HG03571 (cell line): ENCODE data around the gene LMO7.
A peak's percentile ranks its signal among the peaks of the same experiment; 100 is the strongest.

Source experiments
- ATAC-seq: cut with Tn5 transposase; IDR thresholded peaks from one replicate; pipeline ENCODE4 v1.9.1; 2021; ENCODE audit not compliant: unreplicated experiment

Gene LMO7

DNA sequence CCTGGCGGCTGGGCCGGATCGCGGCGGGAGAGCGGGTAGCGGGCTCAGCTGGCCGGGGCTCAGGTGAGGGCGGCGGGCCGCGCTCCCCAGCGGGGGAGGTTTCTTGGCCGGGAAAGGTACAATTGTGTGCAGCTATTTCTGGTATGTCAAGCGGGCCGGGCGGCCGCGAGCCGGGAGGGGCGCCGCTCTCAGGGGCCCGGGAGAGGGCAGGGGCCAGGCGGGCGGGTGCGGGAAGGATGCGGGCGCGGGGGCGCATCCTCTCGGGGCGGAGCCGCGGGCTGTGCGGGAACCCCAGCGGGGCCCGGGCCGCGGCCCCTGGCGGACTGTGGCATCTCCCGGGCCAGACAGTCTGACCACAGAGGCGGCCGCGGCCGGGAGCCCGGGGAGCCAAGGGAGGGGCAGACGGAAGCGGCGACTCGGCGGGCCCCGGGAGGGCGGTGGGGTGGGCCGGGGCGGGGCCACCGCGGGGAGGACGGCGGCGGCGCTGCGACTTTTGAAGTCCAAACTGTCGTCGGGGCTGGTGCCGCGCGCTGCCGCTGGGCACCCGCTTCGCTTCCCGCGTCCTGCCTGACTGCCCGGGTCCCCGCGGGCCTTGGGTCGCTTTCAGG lies at the start of gene LMO7:
TSS of gene LMO7 (plus strand) at position 503 of the 608 bp plus-strand sequence. CDS start 328 bp downstream, outside the sequence.
- peak; percentile 60 for ATAC-seq

DNA sequence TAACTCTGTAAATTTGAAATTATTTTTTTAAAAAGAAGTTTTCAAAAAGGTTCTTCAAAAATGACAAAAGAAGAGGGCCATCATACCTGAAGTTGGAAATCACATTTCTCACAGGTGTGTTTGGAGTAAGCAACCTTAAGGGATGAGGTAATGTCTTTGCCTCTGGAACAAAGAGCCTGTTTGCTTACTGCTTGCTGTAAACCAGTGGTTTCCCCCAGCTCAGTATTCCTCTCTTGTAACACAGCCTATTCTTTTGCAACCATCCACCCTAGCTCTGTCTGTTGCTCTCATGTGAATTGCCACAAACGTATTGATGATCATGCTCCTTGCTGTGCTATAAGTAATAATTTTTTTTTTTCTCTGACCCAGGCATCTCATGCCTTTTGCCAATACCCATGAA lies 48.5 kb upstream of the LMO7 start:
- no peak for ATAC-seq

DNA sequence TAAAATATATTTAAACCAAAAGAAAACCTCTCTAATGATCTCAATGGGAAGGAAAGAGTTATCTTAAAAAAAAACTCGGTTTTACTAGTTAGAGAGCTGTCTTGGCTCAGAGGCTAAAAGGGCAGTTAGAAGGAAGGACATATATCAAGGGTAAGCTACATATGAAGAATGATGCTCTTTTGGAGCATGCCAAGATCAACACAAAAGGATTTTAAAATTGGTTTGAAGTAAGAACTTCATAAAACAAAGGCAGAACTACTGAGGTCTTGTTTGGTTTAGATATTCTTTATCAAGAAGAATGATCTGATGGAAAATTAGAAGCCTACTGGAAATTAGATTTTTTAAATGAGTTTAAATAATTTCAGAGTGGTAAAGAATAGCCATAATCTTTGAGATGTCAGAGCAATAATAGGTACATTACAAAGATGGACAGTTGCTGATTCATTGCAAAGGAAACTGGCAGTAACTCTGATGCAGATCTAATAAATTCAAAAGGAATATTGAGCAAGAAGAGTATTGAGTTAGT lies 39.4 kb upstream of the LMO7 start:
- no peak for ATAC-seq

DNA sequence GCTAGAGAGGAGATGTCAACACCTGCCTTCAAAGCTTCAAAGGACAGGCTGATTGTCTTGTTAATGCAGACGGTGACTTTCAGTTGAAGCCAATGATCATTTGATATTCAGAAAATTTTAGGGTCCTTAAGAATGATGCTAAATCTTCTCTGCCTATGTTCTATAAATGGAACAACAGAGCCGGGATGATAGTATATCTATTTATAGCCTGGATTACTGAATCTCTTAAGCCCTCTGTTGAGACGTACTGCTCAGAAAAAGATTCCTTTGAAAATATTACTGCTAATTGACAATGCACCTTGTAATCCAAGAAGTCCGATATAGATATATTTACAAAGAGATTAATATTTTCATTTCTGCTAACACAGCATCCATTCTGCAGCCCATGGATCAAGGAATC lies 35.8 kb upstream of the LMO7 start:
- ATAC-seq, result no peak

DNA sequence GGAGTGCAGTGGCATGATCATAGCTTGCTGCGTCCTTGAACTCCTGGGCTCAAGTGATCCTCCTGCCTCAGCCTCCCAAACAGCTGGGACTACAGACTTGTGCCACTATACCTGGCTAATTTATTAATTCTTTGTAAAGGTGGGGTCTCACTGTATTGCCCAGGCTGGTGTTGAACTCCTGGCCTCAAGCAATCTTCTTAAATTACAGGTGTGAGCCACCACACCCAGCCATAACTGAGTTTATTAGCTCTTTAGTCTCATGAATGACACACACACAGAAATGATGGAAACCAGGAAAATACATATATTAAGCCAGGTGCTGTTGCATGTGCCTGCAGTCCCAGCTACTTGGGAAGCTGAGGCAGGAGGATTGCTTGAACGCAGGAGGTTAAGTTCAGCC lies 33.1 kb upstream of the LMO7 start:
- no peak for ATAC-seq

DNA sequence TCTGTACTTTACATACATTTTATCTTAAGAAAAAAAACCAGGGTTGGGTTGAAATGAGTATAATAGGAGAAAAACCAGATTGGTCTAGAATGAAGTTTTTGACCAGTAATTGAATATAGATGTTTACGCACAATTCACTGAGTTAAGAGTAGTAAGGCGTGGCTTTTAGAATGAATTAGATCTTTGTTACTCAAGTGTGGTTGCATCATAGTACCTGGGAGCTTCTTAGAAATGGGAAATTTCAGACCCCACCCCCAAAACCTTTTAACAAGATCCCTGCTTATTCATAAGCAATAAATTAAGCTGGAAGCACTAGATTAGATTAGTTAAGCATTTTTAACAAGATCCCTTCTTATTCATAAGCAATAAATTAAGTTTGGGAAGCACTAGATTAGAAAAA lies 28.7 kb upstream of the LMO7 start:
- ATAC-seq, result no peak

DNA sequence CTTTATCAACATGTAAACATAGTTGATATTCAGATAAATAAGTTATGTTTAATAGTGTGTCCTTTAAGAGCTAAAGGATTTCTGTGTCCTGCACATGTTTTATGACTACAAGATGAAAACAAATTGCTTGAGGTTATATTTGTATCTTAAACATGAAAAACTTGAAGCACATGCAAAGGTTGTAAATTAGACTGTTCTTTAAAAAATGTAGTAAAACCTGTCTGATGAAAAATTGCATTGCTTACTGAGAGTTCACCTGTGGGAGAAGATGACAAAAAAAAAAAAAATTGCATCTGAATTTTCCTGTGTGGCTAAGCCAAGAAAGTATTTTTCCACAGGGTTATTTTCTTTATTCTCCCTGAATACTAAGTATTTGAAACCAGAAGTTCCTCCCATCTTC lies 25.7 kb upstream of the LMO7 start:
- ATAC-seq, result no peak

DNA sequence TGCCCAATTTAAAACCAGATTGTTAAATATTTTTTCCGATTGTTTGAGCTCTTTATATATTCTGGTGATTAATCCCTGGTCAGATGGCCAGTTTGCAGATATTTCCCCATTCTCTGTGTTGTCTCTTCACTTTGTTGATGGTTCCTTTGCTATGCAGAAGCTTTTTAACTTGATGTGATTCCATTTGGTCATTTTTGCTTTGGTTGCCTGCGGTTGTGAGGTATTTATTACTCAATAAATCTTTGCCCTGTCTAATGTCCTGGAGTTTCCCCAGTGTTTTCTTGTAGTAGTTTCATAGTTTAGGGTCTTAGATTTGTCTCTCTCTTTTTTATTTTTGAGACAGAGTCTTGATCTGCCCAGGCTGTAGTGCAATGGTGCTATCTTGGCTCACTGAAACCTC lies 23.8 kb upstream of the LMO7 start:
- no peak for ATAC-seq

DNA sequence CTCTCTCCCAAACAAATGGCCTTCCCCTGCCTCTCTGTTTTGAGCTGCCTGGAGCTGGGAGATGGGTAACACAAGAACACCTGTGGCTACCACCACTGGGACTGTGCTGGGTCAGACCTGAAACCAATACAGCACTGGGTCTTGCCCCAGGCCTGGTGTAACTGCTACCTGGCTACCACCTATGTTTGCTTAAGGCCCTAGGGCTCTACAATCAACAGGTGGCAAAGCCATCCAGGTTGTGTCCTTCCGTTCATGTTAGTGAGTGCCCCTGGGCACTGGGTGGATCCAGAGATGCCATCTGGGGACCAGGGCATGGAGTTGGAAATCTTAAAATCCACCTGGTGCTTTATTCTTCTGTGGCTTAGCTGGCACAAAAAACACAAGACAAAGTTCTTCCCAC lies 18.9 kb upstream of the LMO7 start:
- ATAC-seq, result no peak

DNA sequence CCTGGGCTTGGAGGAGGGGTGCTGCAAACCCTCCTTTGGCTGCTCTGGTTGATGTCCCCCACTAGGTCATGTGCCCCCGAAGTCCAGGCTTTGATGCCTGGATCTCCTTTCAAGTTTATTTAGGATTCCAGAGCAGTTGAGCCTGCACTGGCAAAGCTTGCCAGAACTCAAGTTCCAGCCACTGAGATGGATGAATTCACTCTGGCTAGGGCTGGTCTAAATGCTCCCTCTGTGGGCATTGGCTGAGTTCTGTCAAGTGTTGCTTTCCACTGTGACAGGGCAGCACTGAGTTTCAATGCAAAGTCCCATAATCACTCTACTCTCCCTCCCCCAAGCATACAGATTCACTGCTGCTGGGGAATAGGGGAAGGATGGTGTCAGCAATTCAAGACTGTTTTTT lies 17.8 kb upstream of the LMO7 start:
- no peak for ATAC-seq

DNA sequence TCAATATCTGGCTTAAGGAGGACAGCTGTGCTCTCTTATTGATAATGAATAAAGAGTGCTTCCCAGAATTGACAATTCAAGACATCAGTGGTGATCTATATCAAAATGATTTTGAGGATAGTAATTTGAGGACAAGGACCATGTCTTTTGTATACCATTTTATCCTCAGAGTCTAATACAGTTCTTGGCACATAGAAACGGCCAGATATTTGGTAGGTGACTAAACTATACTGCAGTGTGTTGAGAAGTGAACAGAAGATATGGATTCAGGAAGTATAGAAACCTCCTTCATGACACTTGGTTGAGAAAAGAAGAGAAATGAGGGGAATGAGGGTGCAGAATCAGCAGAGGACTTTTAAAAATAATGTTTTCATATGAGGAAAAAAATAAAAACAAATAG lies 16.1 kb upstream of the LMO7 start:
- no peak for ATAC-seq

DNA sequence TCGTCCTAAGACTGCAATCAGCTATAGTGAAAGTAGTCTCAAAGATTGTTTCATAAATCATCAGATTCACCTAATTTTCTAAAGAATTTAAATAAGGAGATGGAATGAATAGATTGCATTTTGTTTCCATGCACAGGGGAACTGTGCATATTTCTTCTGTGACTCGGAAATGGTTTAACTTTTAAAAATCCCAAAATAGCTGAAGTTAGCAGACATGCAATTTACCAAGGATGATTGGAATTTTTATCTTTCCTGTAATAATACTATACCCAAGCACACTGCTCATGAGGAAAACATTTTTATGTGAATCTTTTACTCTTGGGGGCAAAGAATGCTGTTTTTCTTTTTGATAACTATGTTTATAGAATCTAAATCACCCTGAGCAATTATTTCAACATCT lies 15.0 kb upstream of the LMO7 start:
- no peak for ATAC-seq

DNA sequence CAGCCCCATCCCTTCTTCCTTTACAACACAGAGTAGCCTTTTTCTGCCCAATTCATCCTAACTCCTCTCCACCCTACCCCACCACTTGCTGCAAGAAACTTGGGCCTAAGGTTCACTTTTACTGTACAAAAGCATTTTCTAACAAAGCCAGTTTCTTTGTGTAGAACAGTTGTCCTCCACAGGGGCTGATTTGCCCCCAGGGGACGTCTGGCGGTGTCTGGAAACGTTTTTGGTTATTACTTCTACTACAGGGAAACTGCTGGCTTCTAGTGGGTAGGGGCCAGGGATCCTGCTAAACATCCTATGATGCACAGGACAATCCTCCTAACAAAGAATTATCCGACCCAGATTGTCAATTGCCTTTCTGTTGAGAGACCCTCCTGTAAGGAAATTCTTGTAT lies 7.3 kb upstream of the LMO7 start:
- ATAC-seq, result no peak

DNA sequence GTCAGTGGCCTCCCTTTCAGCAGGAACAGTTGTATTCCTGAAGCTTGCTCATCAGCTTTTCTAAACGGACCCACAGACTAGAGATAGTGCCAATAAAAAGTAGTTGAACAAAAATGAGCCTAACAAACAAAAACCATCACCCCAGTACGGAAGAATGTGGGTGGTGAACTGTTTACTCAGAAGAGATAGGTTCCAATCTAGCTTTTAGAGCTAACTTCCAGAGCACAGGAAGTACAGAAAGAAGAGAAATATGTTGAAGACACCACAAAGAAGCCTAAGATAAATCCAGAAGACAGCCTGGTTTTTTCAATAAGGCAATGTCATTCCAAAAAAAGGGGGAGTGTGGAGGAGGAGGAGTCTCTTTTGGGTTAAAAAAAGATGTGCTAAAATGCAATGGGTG lies 2.8 kb upstream of the LMO7 start:
- ATAC-seq, result no peak

DNA sequence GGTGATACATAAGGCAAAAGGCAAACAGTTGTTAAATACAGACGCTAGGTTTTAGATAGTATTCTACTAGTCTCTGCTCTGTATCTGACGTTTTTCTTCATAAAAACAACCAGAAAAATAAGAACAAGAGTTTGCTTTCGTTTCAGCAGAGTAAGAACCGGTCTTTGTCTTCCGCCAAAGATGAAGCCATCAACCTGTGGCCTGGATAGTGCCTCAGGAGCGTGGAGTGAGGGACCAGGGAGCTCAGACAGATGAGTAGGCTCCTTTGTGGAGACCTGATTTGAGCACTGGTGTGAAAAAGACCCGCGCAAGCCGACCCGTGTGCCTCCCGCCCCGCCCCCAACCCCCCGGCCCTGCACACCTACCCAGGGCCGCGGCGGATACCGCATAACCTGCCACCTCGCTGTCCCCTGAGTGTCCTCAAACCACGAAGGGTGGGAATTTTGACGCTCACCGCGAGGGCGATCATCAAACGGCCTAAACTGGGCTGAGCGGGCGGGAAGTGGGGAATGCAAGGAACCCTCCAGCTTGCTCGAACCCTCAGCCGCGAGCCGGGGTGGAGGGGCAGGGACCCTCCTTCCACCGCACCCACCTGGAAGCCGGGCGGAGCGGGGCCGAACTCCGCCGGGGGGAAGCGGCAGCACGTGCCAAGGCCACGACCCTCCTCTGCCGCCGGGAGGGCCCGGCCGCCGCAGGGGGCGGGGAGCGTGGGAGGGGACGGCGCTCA lies 866 bp upstream of the LMO7 start:
- no peak for ATAC-seq

DNA sequence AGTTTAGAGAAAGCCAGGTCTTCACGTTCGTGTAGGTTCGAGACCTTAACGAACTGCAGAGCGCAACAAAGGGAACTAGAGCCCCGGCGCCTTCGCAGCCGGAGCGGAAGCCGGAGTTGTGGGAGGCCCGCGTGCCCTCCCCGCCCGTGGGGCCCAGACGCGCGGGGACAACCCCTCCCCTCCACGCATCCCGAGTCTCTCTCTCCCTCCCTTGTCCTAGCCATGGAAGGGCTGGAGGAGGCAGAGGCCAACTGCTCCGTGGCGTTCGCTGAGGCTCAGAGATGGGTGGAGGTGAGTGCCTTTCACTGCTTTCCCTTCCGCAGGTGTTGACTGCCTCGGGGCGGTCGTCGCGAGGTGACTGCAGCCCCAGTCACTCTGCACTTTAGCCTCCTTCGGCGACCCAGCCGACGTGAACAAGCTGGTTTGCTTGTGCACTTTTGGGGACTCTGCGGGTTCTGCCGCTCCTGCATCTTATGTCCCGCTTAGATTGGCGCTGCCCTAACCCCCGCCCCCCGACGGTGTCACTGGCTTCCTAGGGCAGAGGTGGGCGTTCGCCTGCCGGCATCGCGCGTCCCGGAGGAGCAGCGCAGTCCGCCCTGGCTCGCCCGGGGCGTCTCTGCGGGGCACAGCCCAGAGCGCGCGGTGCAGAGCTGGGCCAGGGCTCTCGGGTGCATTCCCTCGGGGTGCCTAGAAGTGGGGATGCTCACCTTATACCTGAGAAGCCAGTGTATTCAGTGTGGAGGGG lies 478 bp downstream of the LMO7 start:
- ATAC-seq, result peak; percentile 40

DNA sequence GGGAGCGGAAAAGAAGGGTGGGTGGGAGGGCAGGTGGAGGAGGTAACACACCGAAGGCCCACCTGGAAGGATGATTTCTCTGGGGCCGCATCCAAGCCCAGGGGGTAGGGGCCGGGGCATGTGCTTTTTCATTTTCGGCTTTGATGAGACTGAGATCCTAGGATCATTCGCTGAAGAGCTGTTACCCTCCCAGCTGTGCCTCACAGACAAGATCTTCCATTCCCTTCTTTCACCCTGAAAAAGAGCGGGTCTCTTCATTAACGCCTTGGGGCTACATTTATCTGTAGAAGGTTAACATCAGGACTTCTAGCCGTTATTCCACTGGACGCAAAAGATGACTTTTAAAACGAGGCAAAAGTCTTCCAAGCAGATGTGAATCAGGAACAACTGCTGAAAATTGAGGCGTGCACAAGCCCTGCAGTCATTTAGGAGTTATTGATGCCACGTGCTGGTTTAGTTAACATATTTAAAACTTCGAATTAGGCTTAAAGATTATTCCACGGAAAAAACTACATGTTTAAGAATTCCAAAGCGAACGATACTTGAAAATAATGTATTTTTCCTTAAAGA lies 1.1 kb downstream of the LMO7 start:
- ATAC-seq, result no peak

DNA sequence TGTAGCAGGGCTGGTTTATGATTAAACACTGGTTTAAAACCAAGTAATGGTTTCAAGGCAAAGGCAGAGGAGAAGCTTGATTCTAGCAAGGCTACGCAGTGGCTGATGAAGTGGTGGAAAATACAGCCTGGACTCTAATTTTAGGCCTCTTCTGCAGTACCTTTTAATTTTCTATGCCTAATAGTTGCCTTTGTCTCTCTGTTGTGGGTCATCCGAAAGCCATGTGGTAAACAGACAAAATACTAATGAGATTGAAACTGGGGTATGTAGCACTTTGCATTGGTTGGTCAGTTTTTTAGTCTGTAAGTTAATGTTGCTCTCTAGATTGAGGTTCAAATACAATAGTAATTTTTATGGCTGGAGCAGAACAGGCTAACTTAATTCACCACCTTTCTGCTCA lies 3.3 kb downstream of the LMO7 start:
- ATAC-seq, result no peak

DNA sequence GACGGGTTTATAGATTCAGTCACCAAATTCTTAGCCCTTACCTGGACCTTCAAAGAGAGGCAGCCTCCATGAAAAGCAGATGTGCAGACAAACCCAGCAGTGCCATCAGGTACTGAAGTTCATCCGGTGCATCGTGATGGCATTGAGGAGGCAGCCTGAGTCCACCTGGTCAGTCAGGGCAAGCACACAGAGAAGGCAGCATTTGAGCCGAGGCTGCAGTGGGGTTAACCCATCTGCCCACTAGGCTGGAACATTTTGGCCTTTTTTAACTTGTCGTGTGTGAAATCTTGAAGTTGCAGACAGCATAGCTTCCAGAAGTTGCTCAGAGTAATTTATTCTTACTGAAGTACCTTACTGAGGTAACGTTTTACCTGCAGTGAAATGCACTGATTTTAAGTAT lies 4.9 kb downstream of the LMO7 start:
- ATAC-seq, result no peak

DNA sequence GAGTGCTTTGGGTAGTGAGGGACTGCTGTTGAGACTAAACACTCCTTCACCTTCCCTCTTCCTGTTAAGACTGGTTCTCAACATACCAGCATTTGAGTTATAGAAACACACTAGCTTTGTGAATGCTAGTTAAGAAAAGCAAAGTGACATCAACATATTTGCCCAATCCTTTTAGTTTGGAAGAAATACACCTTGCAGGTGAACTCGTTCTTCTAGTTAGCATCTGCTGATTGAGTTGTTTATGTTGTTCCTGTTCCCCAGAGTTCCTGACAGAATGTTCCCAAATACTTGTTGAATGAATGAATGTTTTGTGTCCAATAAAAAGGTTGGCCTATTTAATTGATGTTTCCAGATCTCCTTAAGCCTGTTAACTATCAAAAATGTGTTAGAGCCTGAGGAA lies 7.1 kb downstream of the LMO7 start:
- no peak for ATAC-seq

DNA sequence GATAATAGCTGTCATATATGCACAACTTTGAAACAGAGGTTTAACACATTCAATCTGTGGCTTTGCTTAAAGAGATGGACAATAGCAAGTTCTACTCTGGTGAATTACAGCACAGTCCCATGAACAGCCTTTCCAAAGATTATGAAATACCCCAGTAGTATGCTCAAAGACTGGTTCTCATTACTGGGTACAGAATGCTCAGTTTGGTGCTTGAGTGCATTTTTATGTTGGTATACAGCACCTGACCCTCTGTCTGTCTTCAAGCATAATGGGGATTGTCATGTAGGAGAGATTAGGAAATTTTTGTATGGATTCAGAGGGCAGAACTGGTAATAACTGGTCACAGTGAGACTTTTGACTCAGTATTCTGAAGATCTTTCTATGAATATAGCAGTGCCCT lies 7.6 kb downstream of the LMO7 start:
- no peak for ATAC-seq

DNA sequence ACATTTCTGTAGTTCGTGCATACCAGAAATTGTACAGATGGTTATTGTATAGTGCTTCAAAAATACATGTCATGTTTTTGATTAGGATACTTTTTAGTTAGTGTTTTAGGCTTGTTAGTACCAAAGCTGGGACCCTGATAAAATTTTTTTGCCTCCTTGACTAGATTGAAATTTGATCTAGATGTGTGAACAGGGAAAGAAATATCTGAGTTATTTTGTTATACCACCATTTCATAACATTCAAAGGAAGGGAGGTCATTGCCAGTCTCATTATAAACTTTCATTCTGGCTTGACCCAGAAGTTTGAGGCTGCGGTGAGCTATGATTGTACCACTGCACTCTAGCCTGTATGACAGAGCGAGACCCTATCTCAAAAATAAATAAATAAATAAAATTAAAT lies 9.0 kb downstream of the LMO7 start:
- no peak for ATAC-seq
